H4 (cell line): ENCODE data around the gene MYL9. TPM values are rescaled to one million over a fixed set of nuclear protein-coding genes. Genes with fewer than 3 reads are reported as not detected.
"Not testable (repeated sequence)": the region's sequence is repeated elsewhere in the genome, so short reads cannot be mapped to it uniquely, and the experiment has no call there.

Source experiments
- DNase-seq: peaks from one replicate; pipeline ENCODE4 v3.0.0-alpha.2; 2015; ENCODE audit warnings: low spot score
- total RNA-seq: library from RNA; depleted of rRNA; stranded (reverse); fragments of >200 nt; shearing (Covaris generic); gene quantifications from 2 replicates; pipeline ENCODE4 v1.2.3, GENCODE V29; 2014

Gene MYL9
- total RNA-seq, 1 experiment from 2014 or later = not detected

DNA sequence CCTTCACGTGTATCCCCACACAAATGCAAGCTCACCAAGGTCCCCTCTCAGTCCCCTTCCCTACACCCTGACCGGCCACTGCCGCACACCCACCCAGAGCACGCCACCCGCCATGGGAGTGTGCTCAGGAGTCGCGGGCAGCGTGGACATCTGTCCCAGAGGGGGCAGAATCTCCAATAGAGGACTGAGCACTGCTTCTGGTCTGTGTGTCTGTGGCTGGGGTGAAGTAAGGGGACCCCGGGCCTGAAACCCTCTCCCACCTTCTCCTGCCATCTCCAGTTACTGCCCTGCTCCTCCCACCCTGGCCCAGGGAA is 8.3 kb downstream of the MYL9 start:
- DNase-seq = no peak

DNA sequence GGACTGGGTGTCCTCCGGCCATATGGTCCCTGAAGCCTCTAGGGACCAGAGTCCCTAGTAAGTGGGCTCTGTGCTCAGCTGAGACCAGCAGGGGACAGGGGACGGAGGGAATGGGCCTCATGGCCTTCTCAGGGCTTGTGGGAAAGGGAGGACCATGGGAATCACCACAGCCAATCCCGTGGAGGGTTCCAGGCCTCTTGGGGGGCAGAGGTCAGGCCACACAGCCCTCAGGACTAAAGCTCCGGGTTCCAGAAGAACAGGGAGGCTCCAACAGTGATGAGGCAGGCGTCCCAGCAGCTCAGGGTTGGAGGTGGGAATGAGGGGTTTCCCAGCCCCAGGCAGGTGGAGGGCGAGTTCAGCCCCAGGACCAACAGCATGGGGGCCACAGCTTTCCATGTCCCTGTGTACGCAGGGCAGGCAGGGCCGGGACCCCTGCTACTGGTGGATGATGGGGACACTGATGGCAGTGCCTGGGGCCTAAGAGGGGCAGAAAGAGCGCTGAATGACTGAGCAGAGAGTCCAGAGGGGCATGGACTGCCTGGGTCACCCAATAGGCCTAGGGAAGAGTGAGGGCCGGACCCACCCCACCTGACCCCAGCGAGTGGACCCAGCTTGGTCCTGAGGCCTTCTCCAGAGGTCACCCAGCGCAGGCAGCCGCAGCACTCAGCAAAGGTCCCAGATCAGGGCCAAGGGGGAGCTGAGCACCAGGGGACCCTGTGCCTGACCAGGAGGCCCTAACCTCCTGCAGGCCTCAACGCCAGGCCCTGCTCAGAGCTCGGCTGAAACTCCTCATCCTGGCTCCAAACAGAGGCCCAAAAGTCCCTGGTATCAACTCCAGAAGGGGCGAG is 8.8 kb downstream of the MYL9 start:
- no peak for DNase-seq

DNA sequence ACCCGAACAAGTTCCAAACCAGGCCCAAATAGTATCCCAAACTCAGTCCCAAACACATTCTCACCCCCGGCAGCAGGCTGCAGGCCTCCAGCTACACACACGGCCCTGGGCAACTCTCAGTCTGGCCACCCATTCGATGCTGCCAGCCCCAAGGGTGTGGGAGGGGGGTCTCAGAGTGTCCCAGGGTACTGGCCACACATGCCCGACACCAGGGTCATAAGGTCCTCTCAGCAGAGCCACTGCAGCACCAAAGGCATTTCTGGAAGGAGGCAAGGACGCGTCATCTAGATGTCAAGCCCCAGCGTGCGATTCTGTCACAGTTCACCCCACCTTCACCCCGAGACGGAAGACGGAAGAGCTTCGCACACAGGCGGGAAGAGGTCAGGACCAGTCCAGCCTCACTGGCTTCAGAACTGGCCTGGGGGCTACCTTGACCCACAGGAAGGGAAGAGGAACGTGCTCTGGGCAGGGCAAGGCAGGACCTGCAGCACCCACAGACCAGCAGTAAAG is 9.5 kb downstream of the MYL9 start:
- DNase-seq = no peak

DNA sequence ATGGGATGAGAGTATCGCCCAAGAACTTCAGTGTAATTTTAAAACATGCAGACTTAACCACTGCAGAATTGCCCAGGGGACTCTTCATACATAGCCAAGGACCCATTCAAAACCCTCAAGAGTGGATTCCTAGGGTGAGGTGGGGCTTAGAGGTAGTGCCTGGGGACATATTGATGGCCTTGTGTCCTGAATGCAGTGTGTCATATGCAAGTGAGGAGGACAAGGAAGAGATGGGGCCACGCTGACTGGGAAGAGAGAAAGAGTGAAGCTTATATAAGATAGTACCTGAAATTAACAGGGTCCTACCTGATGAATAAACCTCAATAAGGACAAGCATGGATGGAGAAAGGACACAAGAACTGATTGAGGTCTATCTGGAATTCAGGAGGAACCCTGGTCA is 13.9 kb downstream of the MYL9 start:
- DNase-seq = no peak

DNA sequence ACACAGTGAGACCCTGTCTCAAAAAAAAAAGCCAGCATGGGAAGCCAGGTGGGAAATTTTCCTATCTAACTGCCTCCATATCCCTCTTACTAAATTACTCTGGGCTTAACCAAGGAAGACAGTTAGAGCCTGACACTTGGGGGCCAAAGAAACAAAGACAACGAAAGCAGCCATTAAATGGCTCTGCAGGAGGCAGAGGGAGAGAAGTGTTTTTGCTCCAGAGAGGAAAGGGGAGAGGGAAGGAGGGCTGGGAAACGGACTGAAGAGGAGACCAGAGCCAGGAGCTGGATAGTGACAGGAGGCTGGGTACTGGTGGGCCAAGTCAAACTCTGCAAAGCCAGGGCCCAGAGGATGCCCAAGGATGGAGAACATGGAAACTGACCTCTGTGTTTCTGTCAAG is 21.4 kb downstream of the MYL9 start:
- no peak for DNase-seq

DNA sequence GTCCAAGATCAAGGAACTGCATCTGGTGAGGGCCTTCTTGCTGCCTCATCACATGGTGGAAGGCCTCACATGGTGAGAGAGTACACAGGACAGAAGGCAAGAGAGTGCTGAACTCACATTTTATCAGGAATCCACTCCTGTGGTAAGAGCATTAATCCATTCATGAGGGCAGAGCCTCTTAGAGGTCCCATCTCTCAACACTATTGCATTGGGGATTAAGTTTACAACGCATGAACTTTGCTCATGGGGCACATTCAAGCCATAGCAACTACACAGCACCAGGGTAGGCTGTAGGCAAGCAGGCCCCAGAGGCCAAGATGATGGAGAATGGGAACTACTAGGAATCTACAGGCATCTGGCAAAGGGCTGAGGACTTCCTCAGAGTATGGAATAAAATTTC is 22.1 kb downstream of the MYL9 start:
- no peak for DNase-seq

DNA sequence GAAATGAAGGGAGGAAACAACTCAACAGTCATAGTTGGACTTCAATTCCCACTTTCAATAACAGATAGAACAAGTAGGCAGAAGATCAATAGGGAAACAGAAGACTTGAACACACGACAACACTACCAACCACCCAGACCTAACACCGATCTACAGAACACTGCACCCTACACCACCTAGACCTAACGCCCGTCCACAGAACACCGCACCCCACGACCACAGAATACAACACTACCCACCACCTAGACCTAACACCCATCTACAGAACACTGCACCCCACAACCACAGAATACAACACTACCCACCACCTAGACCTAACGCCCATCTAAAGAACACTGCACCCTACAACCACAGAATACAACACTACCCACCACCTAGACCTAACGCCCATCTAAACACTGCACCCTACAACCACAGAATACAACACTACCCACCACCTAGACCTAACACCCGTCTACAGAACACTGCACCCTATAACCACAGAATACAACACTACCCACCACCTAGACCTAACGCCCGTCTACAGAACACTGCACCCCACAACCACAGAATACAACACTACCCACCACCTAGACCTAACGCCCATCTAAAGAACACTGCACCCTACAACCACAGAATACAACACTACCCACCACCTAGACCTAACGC is 22.9 kb downstream of the MYL9 start:
- not testable (repeated sequence) for DNase-seq

DNA sequence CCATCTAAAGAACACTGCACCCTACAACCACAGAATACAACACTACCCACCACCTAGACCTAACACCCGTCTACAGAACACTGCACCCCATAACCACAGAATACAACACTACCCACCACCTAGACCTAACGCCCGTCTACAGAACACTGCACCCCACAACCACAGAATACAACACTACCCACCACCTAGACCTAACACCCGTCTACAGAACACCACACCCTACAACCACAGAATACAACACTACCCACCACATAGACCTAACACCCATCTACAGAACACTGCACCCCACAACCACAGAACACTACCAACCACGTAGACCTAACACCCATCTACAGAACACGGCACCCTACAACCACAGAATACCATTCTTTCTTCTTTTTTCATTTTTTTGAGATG is 23.4 kb downstream of the MYL9 start:
- DNase-seq = not testable (repeated sequence)

DNA sequence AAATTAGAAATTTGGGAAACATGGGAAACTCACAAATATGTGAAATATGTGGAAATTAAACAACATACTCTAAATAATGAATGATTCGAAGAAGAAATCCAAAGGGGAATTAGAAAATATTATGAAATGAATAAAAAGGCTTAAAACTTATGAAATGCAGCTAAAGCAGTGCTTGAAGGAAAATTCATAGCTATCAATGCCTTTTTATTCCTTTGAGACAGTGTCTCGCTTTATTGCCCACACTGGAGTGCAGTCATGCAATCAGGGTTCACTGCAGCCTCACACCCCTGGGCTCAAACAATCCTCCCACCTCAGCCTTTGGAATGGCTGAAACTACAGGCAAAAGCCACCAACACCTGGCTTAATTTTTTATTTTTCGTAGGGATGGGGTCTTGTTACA is 24.2 kb downstream of the MYL9 start:
- no peak for DNase-seq

DNA sequence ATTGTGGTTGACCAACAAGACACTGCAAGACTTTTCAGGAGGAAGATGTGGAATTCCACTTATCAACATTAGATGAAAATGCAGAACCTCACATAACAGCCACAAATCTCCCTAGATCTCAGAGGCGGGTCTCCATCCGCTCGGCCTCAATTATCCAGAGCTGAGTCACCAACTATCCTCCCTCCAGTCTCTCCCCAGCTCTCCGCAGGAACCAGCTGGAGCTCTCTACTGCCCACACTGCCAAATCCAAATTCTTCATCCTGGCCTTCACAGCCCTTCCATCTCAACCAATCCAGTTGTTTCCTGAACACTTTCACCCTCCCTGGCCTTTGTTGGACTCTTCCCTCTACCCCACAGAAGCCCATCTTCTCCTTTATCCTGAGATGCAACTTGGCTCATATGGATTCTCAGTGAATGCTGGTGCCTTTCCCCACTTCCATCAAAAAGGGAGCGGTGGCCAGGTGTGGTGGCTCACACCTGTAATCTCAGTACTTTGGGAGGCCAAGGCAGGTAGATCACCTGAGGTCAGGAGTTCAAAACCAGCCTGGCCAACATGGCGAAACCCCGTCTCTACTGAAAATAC is 28.6 kb downstream of the MYL9 start:
- peak; percentile 52 for DNase-seq

DNA sequence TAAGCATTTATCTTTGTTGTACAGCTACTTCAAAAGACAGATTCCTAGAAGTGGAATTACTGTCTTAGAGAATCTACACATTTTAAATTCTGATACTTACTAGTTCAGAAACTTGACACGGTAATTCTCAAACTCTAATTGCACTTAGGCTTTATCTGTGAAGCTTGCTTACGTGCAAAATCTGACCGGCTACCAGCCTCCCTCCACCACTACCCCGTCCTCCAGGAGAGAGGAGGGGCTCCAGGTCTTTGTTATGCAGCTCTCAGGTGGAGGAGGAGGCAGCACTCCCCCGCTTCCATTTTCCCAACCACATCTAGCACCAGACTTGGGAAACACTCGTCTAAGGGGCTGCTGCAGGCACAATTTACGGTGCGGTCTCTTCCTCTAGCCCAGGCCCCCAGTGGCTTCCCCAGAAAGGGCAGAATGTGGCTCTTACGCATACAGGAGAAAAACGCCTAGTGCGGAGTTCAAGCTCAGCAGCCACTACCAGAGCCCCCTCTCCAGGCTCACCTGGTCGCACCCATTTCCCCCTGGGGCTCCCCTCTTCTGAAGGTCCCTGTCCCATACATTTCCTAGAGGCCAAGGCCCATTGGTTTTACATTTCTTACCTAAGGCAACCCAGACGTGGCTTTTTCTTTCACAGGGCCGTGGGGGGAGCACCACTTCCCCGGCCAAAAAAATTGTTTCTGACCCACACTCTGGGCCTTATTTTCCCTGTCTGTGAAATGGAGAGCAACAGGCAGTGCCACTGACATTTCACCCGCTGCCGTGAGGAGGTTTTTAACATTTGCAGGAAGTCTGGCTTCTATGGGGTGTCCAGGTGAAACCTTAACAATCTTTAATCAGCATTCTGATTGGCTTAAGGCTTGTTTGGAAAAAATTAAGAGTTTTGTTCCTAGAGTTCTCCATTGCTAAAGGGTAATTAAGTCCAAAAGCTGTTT is 30.5 kb downstream of the MYL9 start:
- no peak for DNase-seq

DNA sequence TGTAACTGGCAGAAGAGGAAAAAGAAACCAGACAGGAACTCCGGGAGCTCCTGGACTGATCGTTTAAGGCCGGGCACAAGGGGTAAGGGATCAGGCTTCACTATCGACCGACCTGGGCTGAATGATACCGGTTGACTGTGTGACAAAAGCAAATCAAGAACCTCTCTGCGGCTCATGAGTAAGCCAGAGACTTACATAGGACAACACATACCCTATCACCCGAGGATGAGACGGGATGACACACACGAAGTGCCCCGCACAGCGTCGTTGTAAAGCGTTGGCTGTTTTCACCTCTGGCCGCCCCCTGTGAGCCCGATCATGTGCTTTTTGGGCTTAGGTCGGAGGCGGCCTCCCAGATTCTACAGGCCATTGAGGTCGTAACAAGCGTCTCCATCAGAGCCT is 31.4 kb downstream of the MYL9 start:
- no peak for DNase-seq

DNA sequence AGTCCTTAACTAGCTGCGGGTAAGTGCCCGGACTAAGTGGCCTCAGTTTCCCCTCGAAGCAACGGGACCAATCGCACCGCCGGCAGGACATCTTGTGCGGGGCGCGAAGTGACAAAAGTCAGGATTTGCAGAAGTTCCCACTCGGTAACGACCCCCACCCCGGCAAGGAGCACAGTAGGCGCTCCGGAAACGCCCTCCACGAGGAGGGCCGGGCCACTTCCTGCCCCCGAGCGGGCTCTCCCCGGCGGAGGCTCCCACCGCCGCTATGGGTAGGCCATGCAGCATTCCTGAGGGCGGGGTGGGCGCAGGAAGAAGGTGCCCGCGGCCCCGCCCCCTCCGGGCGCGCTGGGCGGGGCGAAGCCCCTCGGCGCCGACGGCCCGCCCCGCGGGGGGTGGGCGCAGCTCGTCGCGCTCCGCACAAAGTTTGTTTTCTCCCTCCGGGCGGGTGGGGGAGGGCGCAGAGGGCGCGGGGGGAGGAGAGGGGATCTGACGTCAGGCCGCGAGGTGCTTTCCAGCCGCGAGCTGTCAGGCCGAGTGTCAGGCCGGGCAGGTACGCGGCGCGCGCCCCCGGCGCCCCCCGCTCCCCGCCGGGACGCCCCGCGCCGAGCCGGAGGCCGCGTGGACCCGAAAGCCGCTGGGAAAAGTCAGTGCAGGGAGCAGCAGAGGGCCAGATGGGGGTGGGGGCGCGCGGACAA is 31.9 kb downstream of the MYL9 start, which contains the start of gene TGIF2:
TGIF2 (plus strand) TSS at position 495 of the 695 bp plus-strand sequence. CDS start 5,178 bp downstream, outside the sequence.
- peak; percentile 74 for DNase-seq

DNA sequence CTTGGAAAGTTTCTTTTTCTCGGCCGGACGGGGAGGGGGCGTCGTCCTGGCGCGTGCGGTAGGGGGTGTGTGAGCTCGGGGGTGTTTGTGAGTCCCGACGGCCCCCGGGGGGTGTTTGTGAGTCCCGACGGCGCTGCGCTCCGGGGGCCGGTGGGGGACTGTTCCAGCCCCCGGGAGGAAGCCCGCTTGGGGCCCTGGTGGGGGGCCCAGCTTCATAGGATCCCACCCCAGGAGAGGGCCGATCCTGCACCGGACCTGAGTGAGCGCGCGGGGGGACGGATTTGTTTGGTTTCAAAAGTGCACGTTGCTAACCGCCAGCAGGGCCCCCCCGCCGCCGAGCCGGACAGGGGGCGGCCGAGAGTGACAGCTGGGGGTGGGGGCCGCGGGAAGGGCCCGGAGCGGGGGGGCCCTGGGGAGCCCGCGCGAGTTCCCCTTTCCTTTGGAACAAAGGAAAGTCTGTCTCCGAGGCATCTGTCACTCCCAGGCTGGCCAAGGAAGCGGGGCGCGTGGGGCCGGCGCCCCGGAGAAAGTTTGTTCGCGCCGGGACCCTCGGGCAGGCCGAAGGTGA is 32.6 kb downstream of the MYL9 start:
- DNase-seq = no peak

DNA sequence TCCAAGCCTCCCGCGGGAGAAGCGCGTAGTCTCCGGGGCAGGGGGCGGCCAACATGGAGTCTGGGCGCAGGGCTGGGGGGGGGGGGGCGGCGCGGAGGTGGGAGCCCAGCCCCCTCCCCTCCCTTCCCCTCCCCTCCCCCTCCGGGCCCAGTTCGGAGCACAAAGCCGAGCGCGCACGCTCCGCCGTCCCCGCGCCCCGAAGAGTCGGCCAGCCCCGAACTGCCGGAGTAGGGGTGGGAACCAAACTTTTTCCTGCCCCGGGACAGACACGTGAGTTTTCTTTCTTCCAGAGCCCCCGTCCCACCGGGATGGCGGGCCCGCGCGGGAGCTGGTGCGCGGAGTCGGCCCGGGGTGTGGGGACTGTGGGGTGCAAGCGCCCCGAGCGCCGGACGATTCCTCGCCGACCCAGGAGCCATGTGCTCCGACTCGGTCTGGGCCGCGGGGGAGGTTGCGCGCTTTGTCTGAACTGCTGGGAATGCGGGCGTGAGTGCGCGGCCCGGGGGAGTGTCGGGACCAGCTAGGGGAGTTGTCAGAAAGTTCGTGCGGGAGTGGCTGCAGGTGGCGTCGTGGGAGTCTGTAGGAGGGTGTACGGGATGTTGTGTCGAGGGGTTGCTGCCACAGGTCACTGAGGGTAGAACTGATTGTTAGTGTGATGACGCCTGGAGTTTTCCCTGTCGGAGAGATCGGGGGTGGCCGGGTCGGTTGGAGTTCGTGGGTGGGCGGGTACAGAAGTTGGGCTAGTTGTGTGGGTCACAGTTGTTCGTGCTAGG is 33.2 kb downstream of the MYL9 start:
- DNase-seq = no peak

DNA sequence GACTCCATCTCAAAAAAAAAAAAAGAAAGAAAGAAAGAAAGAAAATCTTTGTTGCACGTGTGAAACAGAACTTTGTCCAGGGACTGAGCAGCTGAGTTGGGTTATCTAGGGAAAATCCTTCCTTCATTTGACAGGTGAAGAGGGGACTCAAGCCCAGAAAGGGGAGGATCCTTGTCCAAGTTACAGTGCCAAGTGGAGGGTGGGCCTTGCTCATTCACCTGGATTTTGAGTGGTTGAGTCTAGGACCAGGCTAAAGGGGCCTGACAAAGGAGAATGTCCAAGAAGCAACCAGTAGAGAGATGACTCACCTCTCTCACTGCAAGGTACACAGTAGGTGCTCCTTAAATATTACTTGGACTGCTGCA is 34.7 kb downstream of the MYL9 start:
- no peak for DNase-seq

DNA sequence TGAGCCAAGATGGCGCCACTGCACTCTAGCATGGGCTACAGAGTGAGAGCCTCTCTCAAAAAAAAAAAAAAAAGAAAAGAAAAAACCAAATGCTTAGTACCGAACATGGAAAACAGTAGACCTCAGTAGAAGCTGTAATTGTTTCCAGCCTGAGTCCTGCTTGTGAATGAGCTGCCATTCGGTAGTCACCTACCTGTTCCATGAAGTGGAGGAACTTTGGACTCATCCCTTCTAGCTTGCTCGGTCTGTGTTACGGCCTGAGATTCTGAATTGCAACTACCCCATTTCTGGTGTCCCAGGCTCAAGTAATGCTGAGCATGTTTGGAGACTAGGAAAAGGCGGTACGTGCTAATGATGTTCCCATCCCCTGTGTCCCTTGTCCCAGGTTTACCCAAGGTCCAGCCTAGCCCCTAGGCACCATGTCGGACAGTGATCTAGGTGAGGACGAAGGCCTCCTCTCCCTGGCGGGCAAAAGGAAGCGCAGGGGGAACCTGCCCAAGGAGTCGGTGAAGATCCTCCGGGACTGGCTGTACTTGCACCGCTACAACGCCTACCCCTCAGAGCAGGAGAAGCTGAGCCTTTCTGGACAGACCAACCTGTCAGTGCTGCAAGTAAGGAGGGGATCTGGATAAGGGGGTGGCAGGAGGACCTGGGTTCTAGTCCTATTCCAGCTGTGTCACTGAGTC is 37.2 kb downstream of the MYL9 start:
- DNase-seq = no peak

DNA sequence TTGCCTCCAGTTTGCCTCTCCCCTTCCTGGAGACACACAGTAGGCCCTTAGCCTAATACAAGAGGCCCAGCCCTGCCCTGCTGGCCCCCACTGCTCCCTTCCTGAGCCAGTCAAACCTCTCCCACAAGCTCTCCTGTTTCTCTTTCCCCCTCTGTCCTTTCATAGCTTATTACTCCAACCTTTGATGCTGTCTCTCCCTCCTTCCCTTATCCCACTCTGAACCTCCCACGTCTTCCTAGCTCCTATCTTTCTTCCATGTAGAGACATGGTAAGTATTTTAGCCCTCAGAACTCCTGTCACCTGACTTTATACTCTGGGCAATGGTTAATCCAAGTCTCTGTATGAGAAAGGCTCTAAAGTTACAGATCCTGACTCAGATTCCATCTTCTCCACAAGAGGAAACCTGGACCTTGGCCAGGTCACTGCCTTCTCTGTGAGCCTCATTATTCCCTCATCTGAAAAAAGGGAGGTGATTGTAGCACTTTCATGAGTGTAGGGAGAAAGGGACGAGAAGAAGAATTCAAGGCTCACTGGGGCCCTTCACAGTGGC is 38.8 kb downstream of the MYL9 start:
- DNase-seq = no peak

DNA sequence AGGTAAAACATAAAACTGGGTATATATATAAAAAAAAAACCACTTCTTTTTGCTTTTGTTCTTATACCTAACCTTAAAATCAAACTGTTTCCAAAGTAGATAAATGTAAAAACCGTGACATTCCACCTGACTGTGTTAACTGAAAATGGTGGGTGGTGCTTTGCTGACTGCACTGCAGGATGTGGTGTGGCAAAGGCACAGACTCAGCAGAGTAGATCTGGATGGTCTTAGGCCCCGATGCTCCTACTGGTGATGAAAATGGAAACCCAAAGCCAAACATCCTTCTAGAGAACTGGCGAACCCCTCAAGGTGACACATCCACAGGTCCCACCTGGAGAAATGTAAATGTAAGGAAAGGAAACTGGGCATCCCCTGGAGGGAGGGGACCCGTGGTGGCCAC is 41.0 kb downstream of the MYL9 start:
- no peak for DNase-seq
